Liver (tissue), 9 donors: Measurements from ENCODE around the gene KDM2B. TPM values are rescaled to one million over a fixed set of nuclear protein-coding genes. Genes with fewer than 3 reads are reported as not detected.

ENCODE experiments used
- DNase-seq: peaks from one replicate; pipeline ENCODE4 v3.0.0-alpha.2; 2017; ENCODE audit warnings: low spot score
- H3K27ac ChIP-seq, 2 donors: one replicate each; pipeline ENCODE4 v1.7.0; 2013; ENCODE audit warnings: inconsistent platforms in 2 of 2, low read length in 2 of 2, control low read depth in 1 of 2, low read depth in 1 of 2, mild to moderate bottlenecking in 1 of 2
- H3K27me3 ChIP-seq, 4 donors: one replicate each; pipeline versions ENCODE4 v1.6.1 to v1.7.0; 2013; ENCODE audit warnings: low read length in 3 of 4, inconsistent platforms in 1 of 4, mild to moderate bottlenecking in 1 of 4, moderate library complexity in 1 of 4; ENCODE audit not compliant: control insufficient read depth in 4 of 4, insufficient read depth in 4 of 4
- H3K36me3 ChIP-seq, 4 donors: one replicate each; pipeline versions ENCODE4 v1.6.1 to v1.7.0; 2013; ENCODE audit warnings: low read length in 3 of 4, mild to moderate bottlenecking in 3 of 4, low read depth in 1 of 4, moderate library complexity in 1 of 4; ENCODE audit not compliant: control insufficient read depth in 4 of 4, insufficient read depth in 3 of 4
- H3K4me1 ChIP-seq, 4 donors: one replicate each; pipeline versions ENCODE4 v1.6.1 to v1.7.0; 2013; ENCODE audit warnings: low read length in 3 of 4, mild to moderate bottlenecking in 3 of 4, moderate library complexity in 1 of 4; ENCODE audit not compliant: control insufficient read depth in 4 of 4, insufficient read depth in 4 of 4
- H3K4me3 ChIP-seq, 3 donors: one replicate each; pipeline versions ENCODE4 v1.6.1 to v1.7.0; 2013; ENCODE audit warnings: low read length in 3 of 3, control low read depth in 1 of 3, low read depth in 1 of 3, mild to moderate bottlenecking in 1 of 3
- H3K9ac ChIP-seq, 2 donors: one replicate each; pipeline ENCODE4 v1.7.0; 2013; ENCODE audit warnings: low read length in 2 of 2, mild to moderate bottlenecking in 2 of 2, moderate library complexity in 2 of 2, control low read depth in 1 of 2, low read depth in 1 of 2
- H3K9me3 ChIP-seq, 4 donors: one replicate each; pipeline versions ENCODE4 v1.6.1 to v1.7.0; 2013; ENCODE audit warnings: low read length in 3 of 4; ENCODE audit not compliant: control insufficient read depth in 4 of 4
- EGR1 ChIP-seq, 2 donors: IDR thresholded peaks; 2 replicates each; pipeline ENCODE4 v1.6.1; 2016 to 2018; ENCODE audit warnings: antibody characterized with exemption in 2 of 2, low read depth in 2 of 2
- FOXA1 ChIP-seq: IDR thresholded peaks from 2 replicates; pipeline ENCODE4 v1.6.1; 2016; ENCODE audit warnings: antibody characterized with exemption
- FOXA2 ChIP-seq: IDR thresholded peaks from 2 replicates; pipeline ENCODE4 v1.6.1; 2016; ENCODE audit warnings: antibody characterized with exemption
- GABPA ChIP-seq, 2 donors: IDR thresholded peaks in 1 of 2; conservative IDR thresholded peaks in 1 of 2; 2 replicates each; pipeline ENCODE4 v1.6.1; 2016; ENCODE audit warnings: antibody characterized with exemption in 2 of 2, mild to moderate bottlenecking in 1 of 2, moderate library complexity in 1 of 2
- HNF4A ChIP-seq, 2 donors: conservative IDR thresholded peaks; 2 replicates each; pipeline ENCODE4 v1.6.1; 2016; ENCODE audit warnings: antibody characterized with exemption in 2 of 2, mild to moderate bottlenecking in 2 of 2
- JUND ChIP-seq, 2 donors: IDR thresholded peaks; 2 replicates each; pipeline ENCODE4 v1.6.1; 2016; ENCODE audit warnings: antibody characterized with exemption in 2 of 2
- RAD21 ChIP-seq, 2 donors: IDR thresholded peaks; 2 replicates each; pipeline ENCODE4 v1.6.1; 2016; ENCODE audit warnings: antibody characterized with exemption in 2 of 2, mild to moderate bottlenecking in 2 of 2
- RXRA ChIP-seq, 2 donors: IDR thresholded peaks; 2 replicates each; pipeline ENCODE4 v1.6.1; 2017 to 2018; ENCODE audit warnings: antibody characterized with exemption in 2 of 2, mild to moderate bottlenecking in 1 of 2
- SP1 ChIP-seq: IDR thresholded peaks from 2 replicates; pipeline ENCODE4 v1.6.1; 2018; ENCODE audit warnings: antibody characterized with exemption, mild to moderate bottlenecking
- YY1 ChIP-seq: IDR thresholded peaks from 2 replicates; pipeline ENCODE4 v1.6.1; 2016; ENCODE audit warnings: antibody characterized with exemption, mild to moderate bottlenecking
- WGBS: extraction: QIAGEN DNeasy Blood & Tissue Kit; methylation state at CpG from one replicate; pipeline ENCODE4 v1.1.7; 2013; 5-methylcytosine and 5-hydroxymethylcytosine counted together
- polyA plus RNA-seq, 2 donors: library from polyadenylated mRNA; stranded (reverse) in 1 of 2; unstranded in 1 of 2; fragments of 200-250 nt in 1 of 2; fragments of >200 nt in 1 of 2; fragmentation: Nextera tagmentation in 1 of 2; extraction: Ambion mirVana in 1 of 2; gene quantifications; one replicate each; pipeline versions ENCODE4 v1.2.1 to v1.2.3, GENCODE V29; 2013 to 2015
- total RNA-seq, 2 donors: library from RNA; depleted of rRNA; stranded (reverse); fragments of >200 nt; gene quantifications; one replicate each; pipeline ENCODE4 v1.2.3, GENCODE V29; 2014
- TF ChIP-seq, protein P1 (sequence below): IDR thresholded peaks from 2 replicates; pipeline ENCODE4 v1.6.1; 2016; ENCODE audit warnings: antibody characterized with exemption
- TF ChIP-seq, protein P2 (sequence below): IDR thresholded peaks from 2 replicates; pipeline ENCODE4 v1.6.1; 2016; ENCODE audit warnings: antibody characterized with exemption, mild to moderate bottlenecking
- TF ChIP-seq, protein P3 (sequence below): fragments of 150-350 bp; IDR thresholded peaks from 2 replicates; pipeline ENCODE4 v1.5.1; 2017; ENCODE audit warnings: improper control_type of control experiment, low read depth, low read length; ENCODE audit not compliant: missing input control
- TF ChIP-seq, protein P4 (sequence below): IDR thresholded peaks from 2 replicates; pipeline ENCODE4 v1.6.1; 2016; ENCODE audit warnings: antibody characterized with exemption
- TF ChIP-seq, protein P5 (sequence below): IDR thresholded peaks from 2 replicates; pipeline ENCODE4 v1.6.1; 2016; ENCODE audit warnings: antibody characterized with exemption
- donor health status: healthy.
- donor health status: healthy.
- donor health status: healthy.
- donor health status: healthy.
- donor health status: healthy.

The KDM2B gene
- total and polyA plus RNA-seq, 4 donors = 7.0 to 34.2 (median 10.6) TPM

DNA sequence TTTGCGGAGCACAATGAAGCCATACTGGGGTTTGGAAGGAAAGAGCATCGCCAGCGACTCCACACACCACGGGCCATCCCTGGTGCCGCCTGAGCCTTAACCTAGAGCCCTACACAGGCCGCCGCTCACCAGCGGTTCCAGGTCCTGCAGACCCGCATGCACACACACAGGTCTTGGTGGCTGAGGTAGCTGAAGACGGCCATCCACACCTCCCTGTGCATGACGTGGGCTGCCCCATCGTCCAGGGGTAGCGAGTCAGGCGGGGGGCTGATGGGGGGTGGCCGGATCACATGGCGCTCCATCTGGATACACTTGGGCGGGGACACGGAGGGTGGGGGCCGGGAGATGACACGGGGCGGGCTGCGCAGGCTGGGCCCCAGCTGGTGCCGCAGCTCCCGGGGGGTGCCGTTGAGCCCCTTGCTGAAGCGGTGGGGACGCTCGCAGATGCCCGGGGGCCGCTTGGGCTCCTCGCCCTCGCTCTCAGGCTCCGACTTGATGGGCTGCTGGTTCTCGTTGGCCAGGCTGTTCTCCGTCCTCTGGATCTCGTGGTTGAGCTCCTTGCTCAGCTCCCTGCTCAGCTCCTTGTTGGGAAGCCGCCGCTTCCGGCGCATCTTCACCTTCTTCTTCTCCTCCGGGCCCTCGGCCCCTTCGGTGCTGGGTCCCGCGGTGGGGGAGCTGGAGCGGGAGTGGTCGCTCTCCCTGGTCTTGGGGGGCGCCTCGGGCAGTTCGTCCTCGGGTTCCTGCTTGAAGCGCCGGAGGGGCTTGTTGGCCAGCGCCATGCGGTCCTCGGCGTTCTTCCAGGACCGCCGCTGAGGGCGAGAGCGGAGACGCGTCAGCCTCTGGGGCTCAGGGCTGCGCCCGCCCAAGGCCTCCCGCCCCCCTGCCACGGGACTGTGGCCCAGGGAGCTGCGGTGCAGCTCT lies 138.5 kb downstream of the KDM2B start:
- H3K27me3 ChIP-seq = no peaks in the 10 kb centered on the region

DNA sequence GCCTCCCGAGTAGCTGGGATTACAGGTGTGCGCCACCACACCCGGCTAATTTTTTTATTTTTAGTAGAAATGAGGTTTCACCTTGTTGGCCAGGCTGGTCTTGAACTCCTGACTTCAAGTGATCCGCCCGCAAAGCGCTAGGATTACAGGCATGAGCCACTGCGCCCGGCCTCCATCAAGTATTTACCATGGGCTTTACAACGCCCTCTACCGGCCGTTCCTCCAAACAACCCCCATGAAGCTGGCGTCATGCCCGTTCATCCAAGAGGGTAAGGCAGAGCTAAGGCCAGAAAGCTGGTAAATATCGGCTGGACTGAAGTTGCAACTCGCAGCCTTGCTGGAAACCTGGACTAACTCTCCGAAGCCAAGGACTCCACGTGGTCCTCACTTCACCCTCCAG lies 139.3 kb downstream of the KDM2B start:
- Histone ChIP-seq H3K27me3 (no peaks in the 10 kb centered on the region), H3K9ac (no peak overlapping the region), H3K36me3 (peaks cover 11 to 48% (median 18%) of the 10 kb centered on the region in 4 donors), H3K4me3 (no peak overlapping the region), H3K9me3 (no peaks in the 10 kb centered on the region), H3K4me1 (no peaks in the 10 kb centered on the region), H3K27ac (no peak overlapping the region)
- WGBS = 88% methylated on average over 17 of the region's 17 CpGs
- no peak for DNase-seq
- no peak for TF ChIP-seq GABPA (IDR thresholded peaks at IDR 0.05 in 1 of 2, conservative IDR thresholded peaks at IDR 0.05 in 1 of 2)
- TF ChIP-seq YY1 = no peak
- no peak for TF ChIP-seq EGR1 (IDR thresholded peaks at IDR 0.05; ENCODE audit: low read depth in 2 of 2)
- TF ChIP-seq, protein P1, sequence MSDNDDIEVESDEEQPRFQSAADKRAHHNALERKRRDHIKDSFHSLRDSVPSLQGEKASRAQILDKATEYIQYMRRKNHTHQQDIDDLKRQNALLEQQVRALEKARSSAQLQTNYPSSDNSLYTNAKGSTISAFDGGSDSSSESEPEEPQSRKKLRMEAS = no peak
- no peak for TF ChIP-seq FOXA1
- no peak for TF ChIP-seq FOXA2
- TF ChIP-seq RXRA (IDR thresholded peaks at IDR 0.05) = no peak
- no peak for TF ChIP-seq JUND (IDR thresholded peaks at IDR 0.05)
- TF ChIP-seq SP1 = no peak
- TF ChIP-seq, protein P2, sequence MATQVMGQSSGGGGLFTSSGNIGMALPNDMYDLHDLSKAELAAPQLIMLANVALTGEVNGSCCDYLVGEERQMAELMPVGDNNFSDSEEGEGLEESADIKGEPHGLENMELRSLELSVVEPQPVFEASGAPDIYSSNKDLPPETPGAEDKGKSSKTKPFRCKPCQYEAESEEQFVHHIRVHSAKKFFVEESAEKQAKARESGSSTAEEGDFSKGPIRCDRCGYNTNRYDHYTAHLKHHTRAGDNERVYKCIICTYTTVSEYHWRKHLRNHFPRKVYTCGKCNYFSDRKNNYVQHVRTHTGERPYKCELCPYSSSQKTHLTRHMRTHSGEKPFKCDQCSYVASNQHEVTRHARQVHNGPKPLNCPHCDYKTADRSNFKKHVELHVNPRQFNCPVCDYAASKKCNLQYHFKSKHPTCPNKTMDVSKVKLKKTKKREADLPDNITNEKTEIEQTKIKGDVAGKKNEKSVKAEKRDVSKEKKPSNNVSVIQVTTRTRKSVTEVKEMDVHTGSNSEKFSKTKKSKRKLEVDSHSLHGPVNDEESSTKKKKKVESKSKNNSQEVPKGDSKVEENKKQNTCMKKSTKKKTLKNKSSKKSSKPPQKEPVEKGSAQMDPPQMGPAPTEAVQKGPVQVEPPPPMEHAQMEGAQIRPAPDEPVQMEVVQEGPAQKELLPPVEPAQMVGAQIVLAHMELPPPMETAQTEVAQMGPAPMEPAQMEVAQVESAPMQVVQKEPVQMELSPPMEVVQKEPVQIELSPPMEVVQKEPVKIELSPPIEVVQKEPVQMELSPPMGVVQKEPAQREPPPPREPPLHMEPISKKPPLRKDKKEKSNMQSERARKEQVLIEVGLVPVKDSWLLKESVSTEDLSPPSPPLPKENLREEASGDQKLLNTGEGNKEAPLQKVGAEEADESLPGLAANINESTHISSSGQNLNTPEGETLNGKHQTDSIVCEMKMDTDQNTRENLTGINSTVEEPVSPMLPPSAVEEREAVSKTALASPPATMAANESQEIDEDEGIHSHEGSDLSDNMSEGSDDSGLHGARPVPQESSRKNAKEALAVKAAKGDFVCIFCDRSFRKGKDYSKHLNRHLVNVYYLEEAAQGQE = no peak
- TF ChIP-seq, protein P3, sequence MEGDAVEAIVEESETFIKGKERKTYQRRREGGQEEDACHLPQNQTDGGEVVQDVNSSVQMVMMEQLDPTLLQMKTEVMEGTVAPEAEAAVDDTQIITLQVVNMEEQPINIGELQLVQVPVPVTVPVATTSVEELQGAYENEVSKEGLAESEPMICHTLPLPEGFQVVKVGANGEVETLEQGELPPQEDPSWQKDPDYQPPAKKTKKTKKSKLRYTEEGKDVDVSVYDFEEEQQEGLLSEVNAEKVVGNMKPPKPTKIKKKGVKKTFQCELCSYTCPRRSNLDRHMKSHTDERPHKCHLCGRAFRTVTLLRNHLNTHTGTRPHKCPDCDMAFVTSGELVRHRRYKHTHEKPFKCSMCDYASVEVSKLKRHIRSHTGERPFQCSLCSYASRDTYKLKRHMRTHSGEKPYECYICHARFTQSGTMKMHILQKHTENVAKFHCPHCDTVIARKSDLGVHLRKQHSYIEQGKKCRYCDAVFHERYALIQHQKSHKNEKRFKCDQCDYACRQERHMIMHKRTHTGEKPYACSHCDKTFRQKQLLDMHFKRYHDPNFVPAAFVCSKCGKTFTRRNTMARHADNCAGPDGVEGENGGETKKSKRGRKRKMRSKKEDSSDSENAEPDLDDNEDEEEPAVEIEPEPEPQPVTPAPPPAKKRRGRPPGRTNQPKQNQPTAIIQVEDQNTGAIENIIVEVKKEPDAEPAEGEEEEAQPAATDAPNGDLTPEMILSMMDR = no peak

More for the DNA sequence above, 138.5 kb downstream of the KDM2B start:
- TF ChIP-seq GABPA (IDR thresholded peaks at IDR 0.05 in 1 of 2, conservative IDR thresholded peaks at IDR 0.05 in 1 of 2) (no peak), SP1 (no peak), HNF4A (conservative IDR thresholded peaks at IDR 0.05) (no peak), YY1 (no peak), RAD21 (IDR thresholded peaks at IDR 0.05) (no peak), JUND (IDR thresholded peaks at IDR 0.05) (no peak)
- TF ChIP-seq, protein P4, sequence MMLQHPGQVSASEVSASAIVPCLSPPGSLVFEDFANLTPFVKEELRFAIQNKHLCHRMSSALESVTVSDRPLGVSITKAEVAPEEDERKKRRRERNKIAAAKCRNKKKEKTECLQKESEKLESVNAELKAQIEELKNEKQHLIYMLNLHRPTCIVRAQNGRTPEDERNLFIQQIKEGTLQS = no peak
- TF ChIP-seq, protein P1 = no peak
- TF ChIP-seq, protein P5, sequence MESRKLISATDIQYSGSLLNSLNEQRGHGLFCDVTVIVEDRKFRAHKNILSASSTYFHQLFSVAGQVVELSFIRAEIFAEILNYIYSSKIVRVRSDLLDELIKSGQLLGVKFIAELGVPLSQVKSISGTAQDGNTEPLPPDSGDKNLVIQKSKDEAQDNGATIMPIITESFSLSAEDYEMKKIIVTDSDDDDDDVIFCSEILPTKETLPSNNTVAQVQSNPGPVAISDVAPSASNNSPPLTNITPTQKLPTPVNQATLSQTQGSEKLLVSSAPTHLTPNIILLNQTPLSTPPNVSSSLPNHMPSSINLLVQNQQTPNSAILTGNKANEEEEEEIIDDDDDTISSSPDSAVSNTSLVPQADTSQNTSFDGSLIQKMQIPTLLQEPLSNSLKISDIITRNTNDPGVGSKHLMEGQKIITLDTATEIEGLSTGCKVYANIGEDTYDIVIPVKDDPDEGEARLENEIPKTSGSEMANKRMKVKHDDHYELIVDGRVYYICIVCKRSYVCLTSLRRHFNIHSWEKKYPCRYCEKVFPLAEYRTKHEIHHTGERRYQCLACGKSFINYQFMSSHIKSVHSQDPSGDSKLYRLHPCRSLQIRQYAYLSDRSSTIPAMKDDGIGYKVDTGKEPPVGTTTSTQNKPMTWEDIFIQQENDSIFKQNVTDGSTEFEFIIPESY = no peak
- TF ChIP-seq, protein P2 = no peak
- no peak overlapping the region for H3K27ac ChIP-seq
- H3K4me1 ChIP-seq = peaks cover 0 to 5% (median 1%) of the 10 kb centered on the region in 4 donors
- WGBS = 97% methylated on average over 68 of the region's 68 CpGs
- peaks cover 11 to 46% (median 18%) of the 10 kb centered on the region in 4 donors for H3K36me3 ChIP-seq
- no peak for DNase-seq
- H3K9me3 ChIP-seq = no peaks in the 10 kb centered on the region
- H3K9ac ChIP-seq = no peak overlapping the region
- H3K4me3 ChIP-seq = no peak overlapping the region
